Endothelial cell of umbilical vein (primary cell): ENCODE results near the gene CFAP141. TPM values are rescaled to one million over a fixed set of nuclear protein-coding genes. Genes with fewer than 3 reads are reported as not detected.

Experiments used
- BruUV-seq: library from RNA; stranded (reverse); fragments of 400-500 nt; replicated peaks from 2 replicates; lab custom pipeline; 2021; lab: Mats Ljungman, UMichigan
- CTCF ChIA-PET: fragments of 300-600, 350-600 bp; sonication (Branson Sonifier 250); formaldehyde crosslinking; loops from one replicate; lab custom pipeline; 2021; ENCODE audit warnings: antibody characterized with exemption, inconsistent platforms; lab: Charles Lee
- POLR2A ChIA-PET: fragments of 300-600, 350-600 bp; sonication (Branson Sonifier 250); formaldehyde crosslinking; loops from one replicate; lab custom pipeline; 2021; ENCODE audit warnings: antibody characterized with exemption, inconsistent platforms; lab: Charles Lee
- DNase-seq: peaks from one replicate; pipeline ENCODE4 v3.0.0-alpha.2; 2011; ENCODE audit warnings: low read depth, low spot score
- FAIRE-seq: peaks from 2 replicates; lab custom pipeline; 2011; peaks lifted over from hg19 to GRCh38; lab: Jason Lieb, UNC
- H2AFZ ChIP-seq: 2 replicates; pipeline ENCODE4 v1.6.0; 2012; ENCODE audit warnings: low read depth, low read length, control low read depth, inconsistent platforms
- H3K27ac ChIP-seq: 2 replicates; pipeline ENCODE4 v1.5.1; 2011; ENCODE audit warnings: low read depth, mild to moderate bottlenecking, control low read depth, low read length, moderate library complexity; ENCODE audit not compliant: insufficient read depth
- H3K27me3 ChIP-seq, 2 experiments: 2 replicates each; pipeline versions ENCODE4 v1.6.0 to v1.6.1; 2011; ENCODE audit warnings: low read length in 2 of 2, mixed read lengths in 1 of 2; ENCODE audit not compliant: control insufficient read depth in 2 of 2, insufficient read depth in 2 of 2
- H3K36me3 ChIP-seq, 2 experiments: 2 replicates in 1 of 2; 3 replicates in 1 of 2; pipeline ENCODE4 v1.5.1; 2011; ENCODE audit warnings: low read length in 2 of 2, mild to moderate bottlenecking in 1 of 2, moderate library complexity in 1 of 2; ENCODE audit not compliant: control insufficient read depth in 2 of 2, insufficient read depth in 2 of 2; ENCODE audit errors: extremely low read depth in 1 of 2
- H3K4me1 ChIP-seq: 3 replicates; pipeline ENCODE4 v1.5.1; 2011; ENCODE audit warnings: mild to moderate bottlenecking, low read length; ENCODE audit not compliant: control insufficient read depth, insufficient read depth; ENCODE audit errors: extremely low read depth
- H3K4me2 ChIP-seq: 2 replicates; pipeline ENCODE4 v1.6.1; 2011; ENCODE audit warnings: low read length, control low read depth, mixed read lengths; ENCODE audit not compliant: insufficient read depth
- H3K4me3 ChIP-seq, 3 experiments: fragments of 200-600 bp in 1 of 3; sonication (generic), shearing (Covaris generic) in 1 of 3; replicated peaks in 1 of 3; 2 replicates each; pipeline ENCODE4 v1.5.1; 2011 to 2016; ENCODE audit warnings: control low read depth in 3 of 3, low read length in 3 of 3, mild to moderate bottlenecking in 2 of 3, inconsistent platforms in 1 of 3, low read depth in 1 of 3, moderate library complexity in 1 of 3; ENCODE audit not compliant: insufficient read depth in 1 of 3
- H3K79me2 ChIP-seq: 2 replicates; pipeline ENCODE4 v1.6.0; 2012; ENCODE audit warnings: low read length, inconsistent platforms; ENCODE audit not compliant: control insufficient read depth, insufficient read depth
- H3K9ac ChIP-seq: replicated peaks from 2 replicates; pipeline ENCODE3; 2011; ENCODE audit warnings: low read length, control low read depth; ENCODE audit not compliant: insufficient read depth; ENCODE audit errors: extremely low read depth
- H3K9me1 ChIP-seq: replicated peaks from 3 replicates; pipeline ENCODE4 v1.6.0; 2011; ENCODE audit warnings: mild to moderate bottlenecking, low read length; ENCODE audit not compliant: control insufficient read depth, insufficient read depth; ENCODE audit errors: extremely low read depth
- H3K9me3 ChIP-seq: replicated peaks from 2 replicates; pipeline ENCODE4 v1.5.1; 2012; ENCODE audit warnings: low read length, inconsistent platforms; ENCODE audit not compliant: control insufficient read depth, insufficient read depth
- H4K20me1 ChIP-seq: replicated peaks from 2 replicates; pipeline ENCODE3; 2011; ENCODE audit warnings: mild to moderate bottlenecking, low read length; ENCODE audit not compliant: control insufficient read depth, insufficient read depth; ENCODE audit errors: extremely low read depth
- EZH2 ChIP-seq: IDR thresholded peaks from 2 replicates; pipeline ENCODE4 v1.6.1; 2012; ENCODE audit warnings: borderline replicate concordance, low read depth, mild to moderate bottlenecking, moderate library complexity, low read length, inconsistent platforms; ENCODE audit not compliant: severe bottlenecking
- FOS ChIP-seq: IDR thresholded peaks from 2 replicates; pipeline ENCODE4 v1.6.1; 2011; ENCODE audit warnings: mild to moderate bottlenecking, low read length, moderate library complexity, borderline replicate concordance; ENCODE audit not compliant: insufficient read depth
- GATA2 ChIP-seq: IDR thresholded peaks from 2 replicates; pipeline ENCODE4 v1.7.0; 2011; ENCODE audit warnings: low read depth, mild to moderate bottlenecking, moderate library complexity, mixed read lengths, low read length; ENCODE audit not compliant: insufficient read length, insufficient read depth
- POLR2AphosphoS5 ChIP-seq: IDR thresholded peaks from 2 replicates; pipeline ENCODE4 v1.6.1; 2012; ENCODE audit warnings: low read depth, mild to moderate bottlenecking, control low read depth, low read length, moderate library complexity; ENCODE audit not compliant: insufficient read depth
- dilution Hi-C: fragments of 300-500 bp; cut with MboI; formaldehyde crosslinking; loops from one replicate; pipeline ENCODE4 v1.15.0; 2019; ENCODE audit warnings: low sequenced_read_pairs; ENCODE audit not compliant: extremely low pct_ligation_motif_present
- intact Hi-C: fragments of 100-400 bp; cut with micrococcal nuclease; formaldehyde crosslinking; loops from one replicate; pipeline ENCODE4 v1.10.0; 2022
- polyA plus RNA-seq, 4 experiments: library from polyadenylated mRNA; depleted of rRNA in 3 of 4; stranded (reverse) in 3 of 4; unstranded in 1 of 4; fragments of >200 nt; gene quantifications; 2 replicates each; pipeline versions ENCODE4 v1.2.1 to v1.2.3, GENCODE V29; 2011 to 2012; ENCODE audit warnings: missing spikeins in 1 of 4
- total RNA-seq: library from RNA; stranded (reverse); gene quantifications from 2 replicates; pipeline ENCODE4 v1.2.3, GENCODE V29; 2021
- TF ChIP-seq, protein P1 (sequence below): IDR thresholded peaks from 2 replicates; pipeline ENCODE4 v1.6.1; 2011; ENCODE audit not compliant: insufficient read depth, insufficient read length
- TF ChIP-seq, protein P2 (sequence below), 2 donors: IDR thresholded peaks; 1 replicate in 1 of 2; 2 replicates in 1 of 2; pipeline ENCODE4 v1.5.1; 2011; ENCODE audit warnings: low read length in 2 of 2, mild to moderate bottlenecking in 2 of 2, moderate library complexity in 2 of 2, control low read depth in 1 of 2, inconsistent platforms in 1 of 2, low read depth in 1 of 2; ENCODE audit not compliant: insufficient read depth in 1 of 2; ENCODE audit errors: extremely low read depth in 1 of 2

CFAP141 gene
- total and polyA plus RNA-seq, 2 donors (not counting 3 experiments of a cell fraction or from before 2014, with no cell fraction given): not detected

- no peak for TF ChIP-seq POLR2AphosphoS5
- TF ChIP-seq, protein P1, sequence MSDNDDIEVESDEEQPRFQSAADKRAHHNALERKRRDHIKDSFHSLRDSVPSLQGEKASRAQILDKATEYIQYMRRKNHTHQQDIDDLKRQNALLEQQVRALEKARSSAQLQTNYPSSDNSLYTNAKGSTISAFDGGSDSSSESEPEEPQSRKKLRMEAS: no peak
- no peak for TF ChIP-seq EZH2
- TF ChIP-seq GATA2: no peak
- TF ChIP-seq FOS: no peak
- TF ChIP-seq, protein P2, sequence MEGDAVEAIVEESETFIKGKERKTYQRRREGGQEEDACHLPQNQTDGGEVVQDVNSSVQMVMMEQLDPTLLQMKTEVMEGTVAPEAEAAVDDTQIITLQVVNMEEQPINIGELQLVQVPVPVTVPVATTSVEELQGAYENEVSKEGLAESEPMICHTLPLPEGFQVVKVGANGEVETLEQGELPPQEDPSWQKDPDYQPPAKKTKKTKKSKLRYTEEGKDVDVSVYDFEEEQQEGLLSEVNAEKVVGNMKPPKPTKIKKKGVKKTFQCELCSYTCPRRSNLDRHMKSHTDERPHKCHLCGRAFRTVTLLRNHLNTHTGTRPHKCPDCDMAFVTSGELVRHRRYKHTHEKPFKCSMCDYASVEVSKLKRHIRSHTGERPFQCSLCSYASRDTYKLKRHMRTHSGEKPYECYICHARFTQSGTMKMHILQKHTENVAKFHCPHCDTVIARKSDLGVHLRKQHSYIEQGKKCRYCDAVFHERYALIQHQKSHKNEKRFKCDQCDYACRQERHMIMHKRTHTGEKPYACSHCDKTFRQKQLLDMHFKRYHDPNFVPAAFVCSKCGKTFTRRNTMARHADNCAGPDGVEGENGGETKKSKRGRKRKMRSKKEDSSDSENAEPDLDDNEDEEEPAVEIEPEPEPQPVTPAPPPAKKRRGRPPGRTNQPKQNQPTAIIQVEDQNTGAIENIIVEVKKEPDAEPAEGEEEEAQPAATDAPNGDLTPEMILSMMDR (IDR thresholded peaks at IDR 0.05; ENCODE audit: extremely low read depth in 1 of 2, insufficient read depth in 1 of 2, low read depth in 1 of 2, low read length in 2 of 2): no peak
- intact Hi-C loops: loop anchor here (10.0 kb wide), 1 partner anchor 159 kb away; the partner anchor contains the start of gene RPS27
- Histone ChIP-seq H4K20me1 (no peaks in the 10 kb centered on the region), H3K79me2 (peaks cover 10% of the 10 kb centered on the region), H3K36me3 (peaks cover 6 to 12% of the 10 kb centered on the region in 2 experiments), H3K4me1 (peaks cover 25% of the 10 kb centered on the region), H3K4me3 (no peak overlapping the region), H2AFZ (no peak overlapping the region), H3K9ac (no peak overlapping the region), H3K27me3 (no peaks in the 10 kb centered on the region), H3K9me1 (no peaks in the 10 kb centered on the region), H3K9me3 (no peaks in the 10 kb centered on the region), H3K27ac (peak overlapping the region; percentile 76), H3K4me2 (no peak overlapping the region)
- POLR2A ChIA-PET: no interaction called here
- dilution Hi-C loops: no loop called here
- CTCF ChIA-PET: no interaction called here
- DNase-seq (no peak), FAIRE-seq (no peak)
- BruUV-seq: no TSS peak
Measured at GRCh38 chr1:154154053-154154452, 52.1 kb downstream of the CFAP141 start.
